HG02943 (cell line): ENCODE data around the gene WASL.

Experiments
- ATAC-seq: cut with Tn5 transposase; IDR thresholded peaks from one replicate; pipeline ENCODE4 v1.9.1; 2021; ENCODE audit warnings: mild to moderate bottlenecking, low read depth, moderate library complexity; ENCODE audit not compliant: unreplicated experiment

The WASL gene

GRCh38 chr7:123770378-123770777, 21.6 kb upstream of the WASL start:
- peak; percentile 69 for ATAC-seq

GRCh38 chr7:123769371-123769770, 20.6 kb upstream of the WASL start:
- no peak for ATAC-seq

- no peak for ATAC-seq
Measured at GRCh38 chr7:123768493-123768892, 19.7 kb upstream of the WASL start.

- ATAC-seq, result no peak
Measured at GRCh38 chr7:123763191-123763661, 14.4 kb upstream of the WASL start.

- ATAC-seq, result no peak
Measured at GRCh38 chr7:123761729-123762128, 12.9 kb upstream of the WASL start.

GRCh38 chr7:123757095-123757494, 8.3 kb upstream of the WASL start:
- no peak for ATAC-seq

- ATAC-seq, result no peak
Measured at GRCh38 chr7:123755338-123755737, 6.5 kb upstream of the WASL start.

GRCh38 chr7:123754271-123754871, 5.6 kb upstream of the WASL start:
- ATAC-seq, result no peak

GRCh38 chr7:123752534-123752933, 3.7 kb upstream of the WASL start:
- no peak for ATAC-seq

GRCh38 chr7:123751821-123752220, 3.0 kb upstream of the WASL start:
- no peak for ATAC-seq

- ATAC-seq, result no peak
Measured at GRCh38 chr7:123750389-123751230, 1.8 kb upstream of the WASL start.

GRCh38 chr7:123749537-123749857, 694 bp upstream of the WASL start:
- peak; percentile 18 for ATAC-seq

GRCh38 chr7:123748171-123748733, 551 bp downstream of the WASL start:
- peak; percentile 24 for ATAC-seq

GRCh38 chr7:123747620-123748141, 1.1 kb downstream of the WASL start:
- ATAC-seq, result no peak

- no peak for ATAC-seq
Measured at GRCh38 chr7:123746931-123747488, 1.8 kb downstream of the WASL start.

GRCh38 chr7:123746055-123746454, 2.7 kb downstream of the WASL start:
- ATAC-seq, result no peak

GRCh38 chr7:123745437-123745836, 3.4 kb downstream of the WASL start:
- ATAC-seq, result no peak

GRCh38 chr7:123744416-123744815, 4.4 kb downstream of the WASL start:
- ATAC-seq, result no peak

GRCh38 chr7:123741940-123742339, 6.9 kb downstream of the WASL start:
- no peak for ATAC-seq

- ATAC-seq, result no peak
Measured at GRCh38 chr7:123738808-123739207, 10.0 kb downstream of the WASL start.

GRCh38 chr7:123738356-123738755, 10.4 kb downstream of the WASL start:
- ATAC-seq, result no peak
